LNCAP (cell line): ENCODE measurements around the gene SNX13.

ENCODE experiments used
- TF ChIP-seq, protein P1 (sequence below): fragments of 450-650 bp; IDR thresholded peaks from 2 replicates; pipeline ENCODE4 v1.5.1; 2017; ENCODE audit warnings: mild to moderate bottlenecking

SNX13 gene

GRCh38 chr7:17921857-17922416, 18.4 kb downstream of the SNX13 start:
- TF ChIP-seq, protein P1, sequence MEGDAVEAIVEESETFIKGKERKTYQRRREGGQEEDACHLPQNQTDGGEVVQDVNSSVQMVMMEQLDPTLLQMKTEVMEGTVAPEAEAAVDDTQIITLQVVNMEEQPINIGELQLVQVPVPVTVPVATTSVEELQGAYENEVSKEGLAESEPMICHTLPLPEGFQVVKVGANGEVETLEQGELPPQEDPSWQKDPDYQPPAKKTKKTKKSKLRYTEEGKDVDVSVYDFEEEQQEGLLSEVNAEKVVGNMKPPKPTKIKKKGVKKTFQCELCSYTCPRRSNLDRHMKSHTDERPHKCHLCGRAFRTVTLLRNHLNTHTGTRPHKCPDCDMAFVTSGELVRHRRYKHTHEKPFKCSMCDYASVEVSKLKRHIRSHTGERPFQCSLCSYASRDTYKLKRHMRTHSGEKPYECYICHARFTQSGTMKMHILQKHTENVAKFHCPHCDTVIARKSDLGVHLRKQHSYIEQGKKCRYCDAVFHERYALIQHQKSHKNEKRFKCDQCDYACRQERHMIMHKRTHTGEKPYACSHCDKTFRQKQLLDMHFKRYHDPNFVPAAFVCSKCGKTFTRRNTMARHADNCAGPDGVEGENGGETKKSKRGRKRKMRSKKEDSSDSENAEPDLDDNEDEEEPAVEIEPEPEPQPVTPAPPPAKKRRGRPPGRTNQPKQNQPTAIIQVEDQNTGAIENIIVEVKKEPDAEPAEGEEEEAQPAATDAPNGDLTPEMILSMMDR, result no peak

DNA sequence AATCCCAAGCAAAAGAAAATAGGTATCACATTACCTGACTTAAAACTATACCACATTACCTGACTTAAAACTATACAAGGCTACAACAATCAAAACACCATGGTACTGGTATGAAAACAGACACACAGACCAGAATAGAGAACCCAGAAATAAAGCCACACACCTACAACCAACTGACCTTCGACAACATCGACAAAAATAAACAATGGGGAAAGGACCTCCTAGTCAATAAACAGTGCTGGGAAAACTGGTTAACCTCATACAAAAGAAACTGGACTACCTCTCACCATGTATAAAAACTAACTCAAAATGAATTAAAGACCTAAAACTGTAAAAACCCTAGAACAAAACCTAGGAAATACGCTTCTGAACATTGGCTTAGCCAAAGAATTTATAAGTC, 22.5 kb downstream of the SNX13 start:
- TF ChIP-seq, protein P1, result no peak

GRCh38 chr7:17916786-17917185, 23.5 kb downstream of the SNX13 start:
- TF ChIP-seq, protein P1, result no peak

GRCh38 chr7:17915796-17916195, 24.5 kb downstream of the SNX13 start:
- TF ChIP-seq, protein P1, result no peak

- TF ChIP-seq, protein P1, result no peak
These were observed 25.1 kb downstream of the SNX13 start for GRCh38 chr7:17915168-17915567.

- TF ChIP-seq, protein P1, result no peak
These were observed 27.0 kb downstream of the SNX13 start for GRCh38 chr7:17913250-17913649.

- TF ChIP-seq, protein P1, result no peak
These were observed 27.6 kb downstream of the SNX13 start for GRCh38 chr7:17912536-17913235.
